Pericardium fibroblast (primary cell): ENCODE measurements around the gene MFSD1. TPM values are rescaled to one million over a fixed set of nuclear protein-coding genes. Genes with fewer than 3 reads are reported as not detected.

Experiments
- total RNA-seq: library from RNA; depleted of rRNA; stranded (reverse); fragments of >200 nt; gene quantifications from 2 replicates; pipeline ENCODE4 v1.2.3, GENCODE V29; 2015

MFSD1 gene, protein sequence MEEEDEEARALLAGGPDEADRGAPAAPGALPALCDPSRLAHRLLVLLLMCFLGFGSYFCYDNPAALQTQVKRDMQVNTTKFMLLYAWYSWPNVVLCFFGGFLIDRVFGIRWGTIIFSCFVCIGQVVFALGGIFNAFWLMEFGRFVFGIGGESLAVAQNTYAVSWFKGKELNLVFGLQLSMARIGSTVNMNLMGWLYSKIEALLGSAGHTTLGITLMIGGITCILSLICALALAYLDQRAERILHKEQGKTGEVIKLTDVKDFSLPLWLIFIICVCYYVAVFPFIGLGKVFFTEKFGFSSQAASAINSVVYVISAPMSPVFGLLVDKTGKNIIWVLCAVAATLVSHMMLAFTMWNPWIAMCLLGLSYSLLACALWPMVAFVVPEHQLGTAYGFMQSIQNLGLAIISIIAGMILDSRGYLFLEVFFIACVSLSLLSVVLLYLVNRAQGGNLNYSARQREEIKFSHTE
- total RNA-seq, result 36.1 and 74.0 TPM in 2 replicates

DNA sequence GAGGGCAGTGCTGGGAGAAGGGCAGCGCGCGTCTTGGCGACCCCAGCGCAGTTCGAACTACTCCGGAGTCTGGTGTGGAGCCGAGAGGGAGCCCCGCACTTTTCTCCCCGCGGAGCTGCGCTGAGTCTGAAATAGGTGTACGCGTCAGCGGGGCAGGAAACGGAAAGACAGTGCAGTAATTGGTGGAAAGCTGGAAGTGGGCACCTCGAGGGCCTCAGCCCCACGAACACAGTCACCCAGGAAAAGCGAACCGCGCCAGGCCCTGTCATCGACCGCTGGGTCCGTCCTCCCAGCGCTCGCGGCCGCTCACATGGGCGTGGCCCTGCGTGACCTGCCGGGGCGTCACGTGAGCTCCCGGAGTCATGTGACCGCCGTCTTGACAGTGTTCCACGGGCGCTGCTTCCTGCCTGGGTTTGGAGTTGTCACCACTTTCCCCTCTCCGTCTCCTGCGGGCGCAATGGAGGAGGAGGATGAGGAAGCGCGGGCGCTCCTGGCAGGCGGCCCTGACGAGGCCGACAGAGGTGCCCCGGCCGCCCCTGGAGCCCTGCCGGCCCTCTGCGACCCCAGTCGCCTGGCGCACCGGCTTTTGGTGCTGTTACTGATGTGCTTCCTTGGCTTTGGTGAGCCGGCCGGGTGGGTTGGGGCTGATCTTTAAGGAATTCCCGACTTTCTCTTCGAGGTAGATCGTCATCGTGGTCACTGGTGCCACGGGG lies at the start of gene MFSD1:
TSS of gene MFSD1 (plus strand) at position 359 of the 713 bp plus-strand sequence. CDS start at position 458, 99 bp downstream.

Other genes with a start within 250 kb of the MFSD1 start
- gene MLF1, start 230.9 kb upstream of the MFSD1 start, total RNA-seq, result 8.6 and 9.0 TPM in 2 replicates
- gene GFM1, start 157.5 kb upstream of the MFSD1 start, total RNA-seq, result 19.9 and 28.2 TPM in 2 replicates
- 20.8 and 68.0 TPM in 2 replicates for gene LXN, start 129.4 kb upstream of the MFSD1 start, total RNA-seq
- gene RARRES1, start 69.6 kb upstream of the MFSD1 start, total RNA-seq, result 12.7 and 26.0 TPM in 2 replicates